Tibial nerve (tissue), 4 donors: ENCODE data around the gene NECTIN1. TPM values are rescaled to one million over a fixed set of nuclear protein-coding genes. Genes with fewer than 3 reads are reported as not detected.

Experiments used
- small RNA-seq: library from RNA; depleted of rRNA; stranded (forward); fragments of <200 nt; gene quantifications from one replicate; pipeline ENCODE3, GENCODE V24; 2016
- total RNA-seq, 4 donors: library from RNA; depleted of rRNA; stranded (reverse); fragments of >200 nt; gene quantifications; one replicate each; pipeline ENCODE4 v1.1.0, GENCODE V29; 2016

NECTIN1 gene
- total RNA-seq, 4 donors from 2014 or later = 6.0 to 29.1 (median 14.0) TPM

Small RNA genes lying within 50 kb of the gene (small RNA-seq; reads per million reads assigned to genes)
- not detected for gene RNU6-1123P
